Endodermal cell (in vitro differentiated cells): ENCODE measurements around the gene APCDD1L. TPM values are rescaled to one million over a fixed set of nuclear protein-coding genes. Genes with fewer than 3 reads are reported as not detected.
"Not testable (repeated sequence)": the region's sequence is repeated elsewhere in the genome, so short reads cannot be mapped to it uniquely, and the experiment has no call there.

Experiments
- DNase-seq: peaks from one replicate; pipeline ENCODE4 v3.0.0-alpha.2; 2017
- H3K27ac ChIP-seq: 2 replicates; pipeline ENCODE4 v1.5.1; 2013; ENCODE audit warnings: mild to moderate bottlenecking, low read depth, low read length, moderate library complexity
- H3K27me3 ChIP-seq: 2 replicates; pipeline ENCODE4 v1.6.1; 2013; ENCODE audit warnings: mild to moderate bottlenecking, low read length, moderate library complexity; ENCODE audit not compliant: insufficient read depth, control insufficient read depth, poor library complexity, severe bottlenecking
- H3K36me3 ChIP-seq: 2 replicates; pipeline ENCODE4 v1.7.0; 2013; ENCODE audit warnings: mild to moderate bottlenecking, low read length, moderate library complexity; ENCODE audit not compliant: control insufficient read depth, insufficient read depth
- H3K4me1 ChIP-seq: one replicate; pipeline ENCODE4 v1.7.0; 2013; ENCODE audit warnings: low read length; ENCODE audit not compliant: control insufficient read depth, insufficient read depth
- H3K4me3 ChIP-seq: 2 replicates; pipeline ENCODE4 v1.5.1; 2013; ENCODE audit warnings: mild to moderate bottlenecking, low read length, moderate library complexity
- H3K9ac ChIP-seq: 2 replicates; pipeline ENCODE4 v1.6.1; 2013; ENCODE audit warnings: mild to moderate bottlenecking, low read length, moderate library complexity; ENCODE audit not compliant: poor library complexity, severe bottlenecking; ENCODE audit errors: extremely low read depth
- H3K9me3 ChIP-seq: 2 replicates; pipeline ENCODE4 v1.6.1; 2013; ENCODE audit warnings: mild to moderate bottlenecking, low read length, moderate library complexity; ENCODE audit not compliant: control insufficient read depth
- H3K27ac Mint-ChIP-seq: 2 replicates; pipeline ENCODE4 v1.8.0; 2020; ENCODE audit warnings: mixed read lengths
- H3K27me3 Mint-ChIP-seq: 2 replicates; pipeline ENCODE4 v1.8.0; 2021; ENCODE audit warnings: mild to moderate bottlenecking, mixed read lengths; ENCODE audit not compliant: insufficient read depth
- H3K36me3 Mint-ChIP-seq: 2 replicates; pipeline ENCODE4 v1.8.0; 2020; ENCODE audit warnings: low read depth, mixed read lengths
- H3K4me1 Mint-ChIP-seq: 2 replicates; pipeline ENCODE4 v1.8.0; 2020; ENCODE audit warnings: mixed read lengths
- H3K4me3 Mint-ChIP-seq: 2 replicates; pipeline ENCODE4 v1.8.0; 2020; ENCODE audit warnings: mild to moderate bottlenecking, moderate library complexity, mixed read lengths
- H3K9me3 Mint-ChIP-seq: 2 replicates; pipeline ENCODE4 v1.8.0; 2020; ENCODE audit warnings: mild to moderate bottlenecking, mixed read lengths
- WGBS, 2 experiments: methylation state at CpG; one replicate each; pipeline versions ENCODE4 v1.1.5 to v1.1.7; 2013; ENCODE audit warnings: missing lambda C conversion rate in 2 of 2, mixed read lengths in 1 of 2; ENCODE audit not compliant: insufficient coverage in 1 of 2, insufficient read length in 1 of 2; 5-methylcytosine and 5-hydroxymethylcytosine counted together
- total RNA-seq, 2 donors: library from RNA; stranded (reverse); fragmentation: NEBNext Ultra II Directional in 1 of 2; extraction: Animal tissue kit (Norgen Biotek cat#: 25700) in 1 of 2; gene quantifications; 2 replicates in 1 of 2; 3 replicates in 1 of 2; pipeline ENCODE4 v1.2.1, GENCODE V29; 2021
- TF ChIP-seq, protein P1 (sequence below): fragments of 200-600 bp; sonication (generic); conservative IDR thresholded peaks from 2 replicates; pipeline ENCODE4 v1.5.0; 2021; ENCODE audit warnings: antibody characterized with exemption, mild to moderate bottlenecking

APCDD1L gene
- total RNA-seq, 2 donors from 2014 or later: 6.4 TPM

DNA sequence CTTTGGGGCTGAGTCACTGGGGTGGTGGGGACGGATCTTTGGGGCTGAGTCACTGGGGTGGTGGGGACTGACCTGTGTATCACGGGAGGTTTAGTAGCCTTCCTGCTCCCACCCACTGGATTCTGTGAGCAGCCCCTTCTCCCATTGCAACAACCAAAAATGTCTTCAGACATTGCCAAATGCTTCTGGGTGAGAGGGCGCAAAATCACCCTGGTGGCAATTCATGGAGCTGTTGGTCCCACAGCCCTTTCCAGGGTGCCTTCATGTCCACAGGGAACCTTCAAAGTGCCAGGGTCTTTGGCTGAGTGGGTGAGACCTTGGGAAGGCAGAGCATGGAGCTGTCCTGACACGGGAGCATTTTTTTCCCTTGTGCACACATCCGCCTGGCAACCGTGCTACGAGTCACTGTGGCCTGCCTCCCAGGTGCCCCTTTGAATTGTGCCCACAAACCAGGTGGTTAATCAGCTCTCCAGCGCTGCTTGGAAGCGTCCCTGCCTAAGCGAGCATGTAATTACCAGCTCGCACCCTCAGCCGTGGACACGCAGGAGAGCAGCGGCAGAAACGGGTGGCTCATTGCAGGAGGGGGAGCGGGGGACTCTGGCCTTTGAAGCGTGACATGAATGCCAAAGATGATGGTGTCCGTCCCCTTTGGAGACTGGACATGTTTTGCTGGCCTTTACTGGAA is 27.4 kb upstream of the APCDD1L start:
- Histone ChIP-seq H3K27me3 (no peaks in the 10 kb centered on the region), H3K9me3 (peaks cover 12% of the 10 kb centered on the region), H3K9ac (no peak overlapping the region), H3K4me3 (no peak overlapping the region), H3K4me1 (peaks cover 15% of the 10 kb centered on the region), H3K27ac (no peak overlapping the region), H3K36me3 (no peaks in the 10 kb centered on the region)
- 95% methylated on average over 16 to 18 of the region's 18 CpGs for WGBS, 2 experiments
- Mint-ChIP-seq H3K36me3 (peaks cover 16% of the 10 kb centered on the region), H3K27me3 (no peaks in the 10 kb centered on the region), H3K9me3 (peaks cover 20% of the 10 kb centered on the region), H3K27ac (no peak overlapping the region), H3K4me3 (no peak overlapping the region), H3K4me1 (peaks cover 24% of the 10 kb centered on the region)
- TF ChIP-seq, protein P1, sequence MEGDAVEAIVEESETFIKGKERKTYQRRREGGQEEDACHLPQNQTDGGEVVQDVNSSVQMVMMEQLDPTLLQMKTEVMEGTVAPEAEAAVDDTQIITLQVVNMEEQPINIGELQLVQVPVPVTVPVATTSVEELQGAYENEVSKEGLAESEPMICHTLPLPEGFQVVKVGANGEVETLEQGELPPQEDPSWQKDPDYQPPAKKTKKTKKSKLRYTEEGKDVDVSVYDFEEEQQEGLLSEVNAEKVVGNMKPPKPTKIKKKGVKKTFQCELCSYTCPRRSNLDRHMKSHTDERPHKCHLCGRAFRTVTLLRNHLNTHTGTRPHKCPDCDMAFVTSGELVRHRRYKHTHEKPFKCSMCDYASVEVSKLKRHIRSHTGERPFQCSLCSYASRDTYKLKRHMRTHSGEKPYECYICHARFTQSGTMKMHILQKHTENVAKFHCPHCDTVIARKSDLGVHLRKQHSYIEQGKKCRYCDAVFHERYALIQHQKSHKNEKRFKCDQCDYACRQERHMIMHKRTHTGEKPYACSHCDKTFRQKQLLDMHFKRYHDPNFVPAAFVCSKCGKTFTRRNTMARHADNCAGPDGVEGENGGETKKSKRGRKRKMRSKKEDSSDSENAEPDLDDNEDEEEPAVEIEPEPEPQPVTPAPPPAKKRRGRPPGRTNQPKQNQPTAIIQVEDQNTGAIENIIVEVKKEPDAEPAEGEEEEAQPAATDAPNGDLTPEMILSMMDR: no peak
- peak; percentile 28 for DNase-seq

DNA sequence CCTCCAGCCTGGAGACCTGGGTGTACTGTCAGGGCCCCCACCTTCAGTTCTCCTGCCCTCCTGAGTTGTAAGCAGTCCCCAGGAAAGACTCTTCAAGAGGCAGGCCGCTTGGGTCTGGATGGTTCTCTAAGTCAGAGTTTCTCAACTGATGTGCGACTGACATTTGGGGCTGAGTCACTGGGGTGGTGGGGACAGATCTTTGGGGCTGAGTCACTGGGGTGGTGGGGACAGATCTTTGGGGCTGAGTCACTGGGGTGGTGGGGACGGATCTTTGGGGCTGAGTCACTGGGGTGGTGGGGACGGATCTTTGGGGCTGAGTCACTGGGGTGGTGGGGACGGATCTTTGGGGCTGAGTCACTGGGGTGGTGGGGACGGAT is 26.8 kb upstream of the APCDD1L start:
- not testable (repeated sequence) for H3K27me3 ChIP-seq, H3K27ac Mint-ChIP-seq, H3K27me3 Mint-ChIP-seq, DNase-seq, H3K36me3 ChIP-seq, H3K4me3 Mint-ChIP-seq, H3K4me3 ChIP-seq, H3K27ac ChIP-seq, H3K9ac ChIP-seq
- Histone ChIP-seq H3K9me3 (peaks cover 18% of the 10 kb centered on the region), H3K4me1 (peaks cover 15% of the 10 kb centered on the region)
- WGBS, 2 experiments: 100% methylated on average over 2 of the region's 6 CpGs; no CpG with 5 or more reads in 1 of the 2 experiments
- peaks cover 22% of the 10 kb centered on the region for H3K9me3 Mint-ChIP-seq
- peaks cover 16% of the 10 kb centered on the region for H3K36me3 Mint-ChIP-seq
- H3K4me1 Mint-ChIP-seq: peaks cover 19% of the 10 kb centered on the region

DNA sequence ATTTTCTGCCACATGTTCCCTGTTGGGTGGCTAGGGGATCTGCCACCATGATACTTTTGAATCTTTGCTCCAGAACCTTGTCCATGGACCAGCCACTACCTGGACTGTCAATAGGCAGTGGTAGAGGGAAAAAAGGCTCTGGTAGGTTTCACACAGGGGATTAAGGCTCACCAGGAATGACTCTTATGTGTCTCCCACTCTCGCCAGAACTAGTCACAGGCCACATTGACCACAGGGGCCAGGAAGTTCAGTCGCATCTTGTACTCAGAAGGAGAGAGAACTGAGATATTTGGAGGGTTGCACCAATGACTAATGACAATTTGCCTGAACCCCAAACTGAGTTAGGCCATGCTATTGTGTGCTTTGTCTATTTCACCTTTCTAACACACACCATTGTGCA is 23.6 kb upstream of the APCDD1L start:
- peaks cover 37% of the 10 kb centered on the region for H3K36me3 Mint-ChIP-seq
- H3K9me3 Mint-ChIP-seq: peaks cover 37% of the 10 kb centered on the region
- no peaks in the 10 kb centered on the region for H3K36me3 ChIP-seq
- H3K27ac ChIP-seq: no peak overlapping the region
- H3K4me3 Mint-ChIP-seq: no peak overlapping the region
- H3K27me3 ChIP-seq: no peaks in the 10 kb centered on the region
- TF ChIP-seq, protein P1: no peak
- H3K4me1 ChIP-seq: no peaks in the 10 kb centered on the region
- no peak overlapping the region for H3K4me3 ChIP-seq
- DNase-seq: peak; percentile 5
- H3K27ac Mint-ChIP-seq: no peak overlapping the region
- H3K4me1 Mint-ChIP-seq: peaks cover 3% of the 10 kb centered on the region
- H3K27me3 Mint-ChIP-seq: peaks cover 2% of the 10 kb centered on the region
- no peak overlapping the region for H3K9ac ChIP-seq
- 96% methylated on average over 2 of the region's 2 CpGs; no CpG with 5 or more reads in 1 of the 2 experiments for WGBS, 2 experiments
- H3K9me3 ChIP-seq: peaks cover 19% of the 10 kb centered on the region
